NCI-H1417 (cell line): Measurements from ENCODE around the gene LCE5A.
"Not testable (repeated sequence)": the region's sequence is repeated elsewhere in the genome, so short reads cannot be mapped to it uniquely, and the experiment has no call there.

Source experiments
- DNase-seq, 3 experiments: peaks; one replicate each; lab custom pipeline; 2025; lab: John Stamatoyannopoulos, UW

LCE5A gene

DNA sequence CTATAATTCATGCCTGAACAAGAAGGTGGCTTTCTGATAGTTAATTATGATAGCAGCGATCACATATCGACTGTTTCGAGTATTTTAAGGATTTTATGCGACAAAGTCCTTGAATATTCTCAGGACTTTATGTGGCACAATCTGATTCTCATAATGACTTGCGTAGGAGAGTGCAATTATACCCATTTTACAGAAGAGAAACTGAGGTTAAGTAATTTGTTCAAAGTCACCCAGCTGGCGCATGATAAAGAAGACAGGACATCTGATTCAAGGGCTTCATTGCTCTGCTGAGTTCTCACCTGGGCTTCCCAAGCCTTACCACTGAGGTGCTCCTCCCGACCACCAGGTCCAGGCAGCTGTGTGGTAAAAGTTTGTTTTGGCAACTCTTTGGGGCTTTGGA is 5.5 kb downstream of the LCE5A start:
- no peak for DNase-seq

DNA sequence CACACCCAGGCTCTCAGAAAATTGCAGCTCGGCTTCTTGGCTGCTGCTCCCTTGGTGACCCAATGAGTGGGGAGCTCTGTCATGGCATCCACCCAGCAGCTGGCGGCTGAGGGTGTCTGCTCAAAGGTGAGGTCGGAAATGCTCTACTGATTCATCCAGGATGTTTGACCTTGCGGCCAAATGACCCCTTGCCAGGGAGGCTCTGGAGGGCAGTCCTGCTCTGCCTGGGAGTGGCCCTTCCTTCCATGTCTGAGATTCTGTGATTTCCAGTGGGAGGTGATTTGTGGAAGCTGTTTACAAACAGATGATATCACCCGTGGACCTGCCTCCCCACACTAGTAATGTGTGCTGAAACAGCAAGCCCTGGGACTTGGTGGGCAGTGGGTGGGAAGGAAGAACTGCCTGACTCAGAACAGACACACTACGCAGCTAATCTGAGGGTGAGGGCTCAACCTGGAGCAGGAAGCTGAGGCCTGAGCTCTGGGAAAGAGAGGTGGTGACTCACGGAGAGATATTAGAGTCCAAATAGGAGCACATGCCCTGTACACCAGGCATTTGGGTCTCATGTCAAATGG is 6.7 kb downstream of the LCE5A start:
- DNase-seq: no peak

DNA sequence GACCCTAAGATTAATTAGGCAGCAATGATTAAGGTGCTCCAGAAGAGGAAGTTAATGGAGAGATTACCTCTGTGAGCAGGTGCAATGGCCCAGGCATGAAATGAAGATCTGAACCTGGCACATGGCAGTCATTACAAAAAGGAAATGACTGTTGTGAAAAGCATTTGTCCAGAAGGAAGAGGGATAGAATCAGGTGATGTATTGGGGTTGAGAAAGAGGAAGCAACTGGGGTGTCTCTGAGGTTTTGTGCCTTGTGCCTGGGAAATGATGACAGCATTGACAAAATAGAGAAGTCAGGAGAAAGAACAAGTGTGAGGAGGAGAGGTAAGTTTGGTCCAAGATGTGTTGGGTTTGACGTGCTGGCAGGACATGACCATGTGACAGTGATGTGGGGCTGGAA is 9.2 kb downstream of the LCE5A start:
- no peak for DNase-seq

DNA sequence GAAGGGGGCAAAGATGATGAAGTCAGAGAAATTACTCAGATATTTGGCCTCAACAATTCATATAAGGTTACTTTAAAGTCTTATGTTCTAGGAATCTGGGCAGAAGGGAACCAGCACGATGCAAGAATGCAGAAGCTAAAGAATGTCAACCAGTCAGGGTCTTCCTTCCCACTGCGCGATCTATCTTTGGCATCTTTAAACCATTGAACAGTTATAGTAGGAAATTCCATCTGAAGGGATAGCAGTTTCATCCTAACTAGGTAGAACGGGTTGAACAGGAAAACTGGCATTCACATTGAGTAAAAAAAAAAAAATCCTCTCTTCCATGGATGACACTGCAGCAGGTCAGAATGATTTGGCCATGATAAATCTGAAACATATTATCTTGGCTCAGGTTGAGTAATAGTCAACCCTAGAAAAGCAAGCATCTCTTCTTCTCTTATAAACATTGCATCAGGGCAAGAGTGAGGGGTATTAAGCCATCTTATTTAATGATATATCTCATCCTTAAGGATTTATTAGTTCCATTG is 10.0 kb downstream of the LCE5A start:
- DNase-seq: no peak

DNA sequence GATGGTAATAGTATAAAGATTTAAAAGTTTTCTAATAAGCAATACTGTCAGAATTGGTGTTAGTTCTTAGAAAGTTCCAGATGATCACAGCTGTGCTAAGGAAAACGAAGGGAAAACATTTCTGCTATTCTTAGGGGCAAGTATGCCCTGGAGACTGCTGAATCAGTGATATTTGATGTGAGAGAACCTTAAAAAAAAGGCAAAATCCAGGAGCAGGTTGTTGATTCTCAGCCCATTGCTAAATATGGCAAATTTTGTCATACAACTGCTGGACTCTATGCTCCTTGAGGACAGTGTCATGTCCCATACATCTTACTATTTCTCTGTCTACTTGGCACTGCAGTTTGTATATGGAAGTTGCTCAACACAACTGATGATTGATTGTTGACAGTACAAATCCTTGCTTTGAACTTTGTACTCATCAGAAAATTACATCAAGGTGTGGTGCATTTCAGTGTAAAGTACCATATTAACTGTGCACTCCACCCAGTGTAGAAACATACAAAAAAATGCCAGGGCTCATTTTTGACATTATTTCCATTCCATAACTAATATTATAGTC is 14.6 kb downstream of the LCE5A start:
- DNase-seq: no peak

DNA sequence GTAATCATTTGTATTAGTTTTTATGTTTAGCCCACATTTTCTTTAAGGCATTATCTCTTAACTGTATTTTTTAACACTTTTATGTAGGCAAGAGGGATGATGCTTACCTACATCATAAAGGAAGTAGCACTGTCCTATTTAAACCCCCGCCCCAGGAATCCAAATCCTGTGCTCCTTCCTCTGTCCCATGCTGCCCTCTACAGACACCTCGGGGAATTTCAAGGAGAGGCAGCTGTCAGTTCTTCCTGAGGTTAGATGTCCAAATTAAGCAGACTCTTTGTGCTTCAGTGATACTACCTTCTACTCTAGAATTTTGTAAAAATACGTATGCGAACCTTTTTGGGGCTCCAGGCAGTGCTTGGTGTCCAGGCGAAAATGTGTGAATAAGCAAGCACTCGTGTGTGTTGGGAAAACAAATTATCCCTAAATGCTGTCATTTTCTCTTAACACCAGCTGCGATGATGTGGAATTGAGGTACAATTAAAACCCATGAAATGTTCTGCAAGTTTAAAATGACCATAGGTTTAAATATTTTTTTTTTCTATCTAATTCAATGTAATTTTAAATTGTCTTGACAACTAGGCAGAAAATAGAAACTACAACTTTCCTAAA is 22.8 kb downstream of the LCE5A start:
- peak; percentile 16 to 63 (median 38) for DNase-seq

DNA sequence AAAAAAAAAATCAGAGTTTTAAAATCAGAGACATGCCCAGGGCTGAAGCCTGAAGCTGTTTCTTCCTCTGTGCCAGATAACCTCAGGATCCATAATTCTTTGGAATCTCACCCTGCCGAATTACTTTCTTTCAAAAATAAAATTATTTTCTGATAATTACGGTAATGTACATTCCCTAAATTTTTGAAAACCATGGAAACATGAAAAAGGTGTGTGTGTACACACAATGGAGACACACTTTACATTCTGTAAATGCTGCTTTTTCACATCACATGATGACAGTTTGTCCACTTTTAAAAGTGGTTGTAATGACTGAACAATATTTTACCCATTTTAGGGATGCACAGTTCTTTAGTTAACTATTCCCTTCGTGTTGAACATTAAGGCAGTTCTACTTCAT is 25.2 kb downstream of the LCE5A start:
- DNase-seq: no peak

DNA sequence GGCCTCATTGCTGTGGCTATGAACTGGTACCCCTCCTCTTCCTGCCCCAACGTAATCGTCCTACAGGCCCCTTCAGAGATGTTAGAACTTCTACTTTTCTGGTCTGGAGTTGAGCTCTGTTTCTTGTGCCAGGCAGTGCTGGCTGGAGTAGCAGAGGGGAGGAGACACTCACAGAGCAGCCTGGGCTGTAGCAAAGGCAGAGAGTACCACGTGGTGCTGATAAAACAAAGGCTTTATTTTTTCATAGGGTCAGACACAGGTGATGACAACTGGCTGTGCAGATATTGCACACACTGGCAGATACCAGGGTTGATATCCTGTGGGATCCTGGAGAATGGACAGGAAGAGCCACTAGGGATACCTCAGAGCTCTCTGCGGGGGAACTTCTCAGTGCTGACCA is 26.9 kb downstream of the LCE5A start:
- no peak for DNase-seq

DNA sequence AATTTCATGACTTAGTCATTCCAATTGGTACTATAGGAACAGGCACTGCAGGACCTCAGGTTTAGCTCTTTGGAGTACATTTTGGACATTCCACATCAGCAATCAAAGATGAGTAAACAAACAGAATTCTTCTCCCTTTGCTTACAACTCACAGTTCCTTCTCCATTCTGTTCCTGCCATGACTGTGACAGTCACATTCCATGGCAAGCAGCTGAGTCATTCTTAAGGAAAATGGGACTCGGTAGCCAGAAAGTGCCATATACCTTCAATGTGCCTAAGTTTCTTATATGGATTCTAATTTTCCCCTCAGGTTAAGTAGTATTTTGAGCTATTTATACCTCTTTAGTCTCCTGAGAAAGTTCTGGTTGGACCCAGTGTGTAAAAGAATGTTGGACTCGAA is 29.3 kb downstream of the LCE5A start:
- DNase-seq: no peak

DNA sequence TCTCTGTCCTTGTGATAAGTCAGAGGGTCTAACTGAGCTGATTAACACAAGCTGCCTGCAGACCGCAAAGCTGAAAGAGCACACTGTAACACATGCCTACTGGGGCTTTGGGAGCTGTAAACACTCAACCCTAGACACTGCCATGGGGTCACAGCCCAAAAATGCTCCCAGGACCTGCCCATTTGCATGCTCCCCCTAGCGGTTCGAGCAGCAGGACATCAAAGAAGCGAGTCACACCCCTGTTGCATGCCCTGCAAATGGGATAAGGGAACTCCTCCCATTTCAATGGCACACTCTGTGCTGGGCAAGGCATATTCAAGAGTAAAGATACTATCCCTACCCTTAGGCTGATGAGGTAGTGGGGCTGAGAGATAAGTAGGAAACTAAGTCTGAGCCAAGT is 33.2 kb downstream of the LCE5A start:
- no peak for DNase-seq

DNA sequence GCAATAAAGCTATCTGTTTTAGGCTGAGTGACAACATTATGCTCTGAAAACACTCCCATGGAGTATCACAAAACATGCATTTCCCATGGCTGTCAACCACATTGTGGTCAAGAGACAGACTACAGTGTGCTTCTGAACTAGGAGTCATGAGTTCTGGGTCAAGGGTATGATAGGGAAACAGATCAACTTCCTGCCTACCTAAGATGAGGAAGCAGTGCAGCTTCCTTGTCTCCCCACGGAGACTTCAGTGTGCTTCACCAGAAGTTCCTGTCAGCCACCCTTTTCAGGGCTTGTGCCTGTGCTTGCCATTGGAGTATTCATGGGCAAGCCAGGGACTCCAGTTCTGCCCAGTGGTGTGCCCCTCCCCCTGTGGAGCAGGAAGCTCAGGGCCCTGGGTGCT is 36.1 kb downstream of the LCE5A start:
- no peak for DNase-seq

DNA sequence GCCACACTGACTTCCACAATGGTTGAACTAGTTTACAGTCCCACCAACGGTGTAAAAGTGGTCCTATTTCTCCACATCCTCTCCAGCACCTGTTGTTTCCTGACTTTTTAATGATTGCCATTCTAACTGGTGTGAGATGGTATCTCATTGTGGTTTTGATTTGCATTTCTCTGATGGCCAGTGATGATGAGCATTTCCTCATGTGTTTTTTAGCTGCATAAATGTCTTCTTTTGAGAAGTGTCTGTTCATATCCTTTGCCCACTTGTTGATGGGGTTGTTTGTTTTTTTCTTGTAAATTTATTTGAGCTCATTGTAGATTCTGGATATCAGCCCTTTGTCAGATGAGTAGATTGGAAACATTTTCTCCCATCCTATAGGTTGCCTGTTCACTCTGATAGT is 37.8 kb downstream of the LCE5A start:
- not testable (repeated sequence) for DNase-seq
